ENCODE data around the gene STXBP6.

Gene STXBP6

DNA sequence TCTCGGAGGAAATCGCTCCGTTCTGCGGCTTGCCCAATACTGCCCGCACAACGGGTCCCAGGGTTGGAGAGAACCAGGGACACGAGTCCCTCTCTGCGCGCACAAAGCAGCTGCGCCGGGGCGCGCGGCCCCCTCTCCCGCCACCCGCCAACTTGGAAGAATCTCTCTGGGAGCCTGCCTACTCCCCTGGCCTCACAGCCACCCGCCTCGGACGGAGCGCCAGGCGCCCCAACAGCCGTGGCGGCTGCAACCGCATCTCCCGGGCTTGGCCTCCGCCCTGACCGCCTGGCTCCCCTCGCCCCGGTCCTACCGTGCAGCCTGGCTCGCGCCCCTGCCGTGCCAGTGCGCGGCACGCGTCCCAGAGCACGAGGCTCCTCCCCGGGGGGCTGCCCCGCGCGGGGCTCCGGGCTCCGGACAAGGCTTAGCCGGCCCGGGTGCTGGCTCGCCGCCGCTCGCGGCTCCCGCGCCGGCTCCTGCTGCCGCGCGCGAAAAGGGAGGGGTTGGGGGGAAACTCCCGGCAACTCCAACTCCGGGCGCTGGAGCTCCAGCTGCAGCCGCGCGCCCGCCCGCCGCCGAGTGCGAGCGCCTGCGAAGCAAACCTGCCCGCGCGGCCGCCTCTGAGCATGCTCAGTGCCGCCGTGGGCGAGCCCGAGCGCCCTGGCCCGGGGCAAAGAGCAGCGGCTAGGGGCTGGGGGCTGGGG is at the start of gene STXBP6:
Gene STXBP6, minus strand, starts transcription at position 580 of the 701 bp plus-strand sequence. CDS start 75,329 bp downstream, outside the sequence.
- peak; percentile 23 to 47 for DNase-seq

DNA sequence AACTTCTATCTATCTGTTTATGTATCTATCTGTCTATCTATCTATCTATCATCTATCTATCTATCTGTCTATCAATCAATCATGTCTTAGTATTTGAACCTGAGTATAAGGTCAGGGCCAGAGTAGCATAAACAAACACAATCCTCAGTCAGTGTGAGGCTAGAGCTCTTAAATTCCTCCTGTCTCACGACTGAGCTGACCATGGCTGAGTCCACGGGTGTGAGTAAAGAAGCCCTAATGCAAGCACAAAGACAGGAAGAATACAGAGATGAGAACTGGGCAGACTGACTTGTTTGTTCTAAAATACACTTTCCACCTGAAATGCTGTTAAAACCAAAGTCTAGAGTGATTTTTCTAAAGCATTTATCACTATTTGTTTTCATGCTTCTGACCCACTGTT is 47.2 kb upstream of the STXBP6 start:
- DNase-seq: no peak

DNA sequence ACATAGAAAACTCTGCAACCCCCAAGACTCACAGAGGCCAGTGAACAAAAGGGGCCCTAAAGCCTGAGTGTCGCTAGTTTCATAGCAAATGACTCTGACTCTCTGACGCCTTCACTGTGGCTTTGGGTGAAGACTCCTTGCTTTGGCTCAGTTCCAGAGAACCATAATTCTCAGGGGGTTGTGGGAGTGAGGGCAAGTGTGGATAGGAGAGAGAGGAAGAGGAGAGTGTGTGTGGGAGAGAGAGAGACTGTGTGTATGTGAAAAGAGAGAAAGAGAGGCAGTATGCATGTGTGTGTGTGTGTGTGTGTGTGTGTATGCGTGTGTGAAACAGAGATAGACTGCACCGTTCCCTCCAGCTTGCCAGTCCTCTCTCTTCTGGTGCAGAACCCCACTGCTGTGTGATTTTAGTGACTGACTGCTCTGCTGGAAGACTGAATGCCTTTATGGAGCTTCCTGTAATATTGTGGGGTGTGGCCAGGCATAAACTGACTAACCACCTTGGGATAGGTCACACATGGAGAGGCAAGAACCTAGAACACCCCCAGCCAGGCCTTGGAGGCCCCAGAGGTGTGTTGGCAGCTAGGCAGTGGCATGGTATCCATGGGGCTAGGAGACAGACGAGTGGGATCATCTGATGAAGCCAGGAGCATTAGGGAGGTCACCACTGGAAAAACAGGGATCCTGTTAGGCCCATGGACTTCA is 45.9 kb upstream of the STXBP6 start:
- no peak for DNase-seq

DNA sequence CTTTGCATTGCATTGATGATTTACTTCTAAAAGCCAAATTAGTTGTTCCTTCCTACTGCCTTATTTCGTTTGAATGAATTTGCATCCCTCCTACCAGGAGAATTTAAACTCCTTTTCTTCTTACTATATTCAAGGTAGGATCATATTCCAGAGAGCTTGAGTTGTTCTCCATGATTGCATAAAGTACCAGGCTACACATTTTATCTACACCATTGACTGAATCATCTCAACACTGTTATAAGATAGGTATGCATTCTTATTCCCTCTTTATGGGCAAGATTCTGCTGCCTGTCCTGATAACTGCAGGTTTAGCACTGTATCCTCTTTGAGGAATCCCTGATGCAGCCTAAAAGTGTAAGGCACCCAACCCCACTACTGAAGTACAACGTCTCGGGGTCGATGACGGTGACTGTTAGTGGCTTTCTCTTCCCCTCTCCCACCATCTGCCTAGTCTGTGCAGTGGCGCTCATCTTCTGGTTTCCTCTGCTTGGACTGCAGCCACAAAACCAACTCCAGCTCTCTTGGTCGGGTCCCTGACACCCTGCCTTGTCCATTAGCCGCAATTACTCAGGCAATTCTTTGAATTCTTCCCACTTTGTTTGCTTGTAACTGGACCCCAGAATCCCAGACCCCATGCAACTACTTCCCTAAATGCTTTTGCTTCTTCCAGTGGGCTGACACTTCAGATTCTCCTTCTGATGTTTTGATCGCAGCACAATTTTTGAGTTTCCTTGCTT is 44.4 kb upstream of the STXBP6 start:
- no peak for DNase-seq

DNA sequence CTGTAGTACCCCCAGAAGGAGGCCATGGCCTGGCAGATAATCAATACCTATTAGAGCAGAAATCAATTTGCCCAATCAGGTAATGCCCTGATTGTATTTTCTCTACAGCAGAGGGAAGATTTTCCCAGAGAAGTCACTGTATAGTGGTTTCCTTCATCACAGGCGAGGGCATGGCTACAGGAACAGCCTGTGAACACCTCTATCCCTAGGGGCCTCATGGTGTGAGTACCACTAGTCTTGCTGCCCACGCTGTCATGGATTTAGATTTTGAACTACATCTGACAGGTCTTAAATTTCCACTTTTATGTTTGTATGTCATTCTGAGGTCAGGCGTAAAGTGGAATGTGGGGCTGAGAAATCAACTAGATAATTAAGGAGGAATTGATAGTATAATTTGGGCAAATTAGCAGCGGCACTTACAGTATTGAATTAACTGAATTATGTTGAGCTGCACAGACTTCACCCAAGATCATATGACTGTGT is 42.4 kb upstream of the STXBP6 start:
- no peak for DNase-seq

DNA sequence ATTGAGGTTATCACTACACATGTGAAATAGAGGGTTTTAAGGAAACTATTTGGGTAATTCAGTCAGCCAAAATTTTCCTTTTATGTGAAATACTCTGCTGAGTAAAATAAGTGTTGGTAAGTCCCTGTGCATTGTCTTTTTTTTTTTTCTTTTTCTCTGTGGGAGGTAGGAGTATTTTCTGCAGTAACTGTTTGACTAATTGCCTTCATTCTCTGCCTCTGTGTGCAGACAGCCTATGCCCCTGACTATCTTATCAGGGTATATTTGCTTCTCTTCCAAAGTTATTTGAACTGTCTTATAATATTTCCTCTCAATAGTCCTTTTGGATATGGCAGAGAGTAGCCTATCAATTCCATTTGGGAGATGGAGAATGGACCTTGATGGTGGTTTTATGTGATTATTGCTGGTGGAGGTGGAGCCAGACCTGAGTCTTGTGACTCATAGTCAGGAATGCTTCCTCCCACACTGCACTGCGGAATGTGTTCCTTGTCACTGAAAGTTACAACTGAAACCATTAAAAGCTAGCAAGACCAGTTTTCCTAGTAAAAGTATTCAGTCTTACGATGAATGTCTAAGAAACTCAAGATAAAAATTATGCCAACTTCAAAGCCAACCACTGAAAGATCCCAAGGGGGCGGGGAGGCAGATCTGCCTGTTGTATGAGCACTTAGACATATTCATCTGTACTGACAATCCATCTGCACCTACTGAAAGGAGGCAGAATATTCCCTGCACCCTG is 40.9 kb upstream of the STXBP6 start:
- no peak for DNase-seq

DNA sequence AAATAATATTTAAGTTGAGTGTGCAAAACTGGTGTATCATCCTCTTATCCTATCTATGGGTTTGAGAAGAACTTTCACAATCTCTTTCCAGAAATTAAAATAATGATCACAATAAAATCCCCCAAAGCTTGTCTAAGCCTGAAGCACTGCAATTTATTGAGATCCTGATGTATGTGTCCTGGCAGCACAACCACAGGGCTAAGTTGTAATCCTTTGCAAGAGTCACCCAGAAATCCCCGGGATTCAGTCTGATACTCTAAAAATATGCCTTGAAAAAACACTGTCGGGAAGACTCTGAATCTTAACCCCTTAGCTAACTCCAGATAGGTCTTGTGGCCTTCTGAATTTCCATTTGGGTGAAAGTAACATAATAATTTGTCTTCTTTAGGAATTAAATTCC is 40.3 kb upstream of the STXBP6 start:
- DNase-seq: no peak

DNA sequence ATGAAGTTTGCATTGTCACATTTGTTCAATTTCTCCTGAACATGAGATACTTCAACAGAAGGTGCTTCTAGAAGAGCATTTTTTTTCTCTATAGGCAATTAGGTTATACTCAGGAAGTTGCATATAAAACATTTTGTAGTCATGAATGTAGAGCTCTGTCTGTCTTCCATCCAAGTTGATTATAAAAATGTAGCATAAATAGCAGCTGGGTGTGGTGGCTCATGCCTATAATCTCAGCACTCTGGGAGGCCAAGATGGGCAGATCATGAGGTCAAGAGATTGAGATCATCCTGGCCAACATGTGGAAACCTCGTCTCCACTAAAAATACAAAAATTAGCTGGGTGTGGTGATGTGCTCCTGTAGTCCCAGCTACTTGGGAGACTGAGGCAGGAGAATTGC is 39.5 kb upstream of the STXBP6 start:
- no peak for DNase-seq

DNA sequence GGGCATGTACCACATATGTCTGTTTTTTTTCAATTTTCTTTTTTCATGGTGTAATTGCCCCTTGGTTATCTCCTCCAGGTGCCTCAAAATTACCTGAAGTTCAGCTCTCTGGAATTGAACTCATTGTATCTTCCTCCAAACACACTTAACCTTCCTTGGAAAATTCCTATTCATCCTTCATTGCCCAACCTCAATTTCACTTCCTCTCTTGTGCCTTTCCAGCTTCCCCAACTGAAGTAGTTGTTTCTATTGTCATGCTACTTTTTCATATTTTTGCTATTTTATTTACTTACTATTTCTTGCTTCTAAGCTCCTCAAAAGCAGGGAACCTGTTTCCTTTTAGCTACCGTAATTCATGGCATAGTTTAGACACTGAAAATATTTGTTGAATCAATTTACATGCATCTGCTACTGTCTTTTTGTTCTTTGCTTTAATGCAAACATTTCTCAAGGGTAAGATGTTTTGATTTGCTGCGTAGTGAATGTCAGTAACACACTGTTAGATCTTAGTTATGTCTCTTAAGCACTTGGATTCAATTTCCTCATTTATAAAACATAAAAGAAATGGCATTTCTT is 37.0 kb upstream of the STXBP6 start:
- DNase-seq: no peak

DNA sequence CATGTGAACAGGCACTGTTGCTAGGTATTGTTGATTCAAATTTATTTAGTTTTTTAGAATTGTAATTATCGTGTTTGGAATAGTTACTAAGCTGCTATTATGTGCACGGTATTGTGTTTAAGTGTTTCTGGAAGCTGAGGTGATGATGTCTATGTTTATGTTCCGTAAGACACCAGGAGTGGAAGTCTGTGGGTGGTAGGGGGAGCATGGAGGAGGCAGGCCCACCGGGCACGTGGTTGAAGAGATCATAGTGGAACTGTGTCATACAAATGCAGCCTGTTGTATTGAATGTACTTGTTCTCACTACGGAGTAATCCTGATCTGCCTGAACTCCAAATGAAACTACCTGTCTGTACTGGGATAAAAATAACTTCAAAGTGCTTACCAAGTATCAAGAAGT is 36.1 kb upstream of the STXBP6 start:
- no peak for DNase-seq

DNA sequence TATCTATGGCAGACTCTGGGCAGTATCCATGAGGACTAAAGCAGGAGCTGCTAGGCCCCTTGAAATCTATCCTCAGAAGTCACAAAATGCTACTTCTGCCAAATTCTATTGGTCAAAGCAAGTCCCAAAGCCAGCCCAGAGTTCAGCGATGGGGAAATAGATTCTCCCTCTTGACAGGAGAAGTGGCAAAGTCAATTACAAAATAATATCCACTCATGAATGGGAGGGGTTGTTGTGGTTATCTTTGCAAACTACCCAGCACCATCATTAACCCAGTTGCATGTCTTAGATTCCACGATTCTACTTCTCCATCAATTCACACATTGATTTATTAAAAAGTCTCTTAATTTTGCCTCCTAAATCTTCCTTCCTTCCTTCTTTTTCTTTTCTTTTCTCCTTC is 30.7 kb upstream of the STXBP6 start:
- no peak for DNase-seq

DNA sequence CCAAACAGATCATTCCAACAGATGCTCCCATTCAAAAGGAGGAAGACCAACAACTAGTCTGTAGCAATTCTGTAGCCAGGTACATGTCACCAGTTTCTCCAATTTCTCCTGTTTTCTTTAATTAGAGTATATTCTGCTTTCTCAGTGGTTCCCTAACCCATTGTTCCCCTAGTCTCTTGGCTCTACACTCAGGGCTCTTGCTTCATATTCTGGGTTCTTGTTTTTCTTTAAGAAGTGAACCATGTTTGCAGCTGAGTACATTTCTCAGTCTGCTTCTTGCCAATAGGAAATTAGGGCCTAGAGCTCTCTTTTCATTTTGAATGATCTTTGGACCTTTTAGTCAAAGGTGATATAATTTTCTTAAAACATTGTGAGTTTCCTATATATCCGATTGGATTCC is 29.4 kb upstream of the STXBP6 start:
- DNase-seq: no peak

DNA sequence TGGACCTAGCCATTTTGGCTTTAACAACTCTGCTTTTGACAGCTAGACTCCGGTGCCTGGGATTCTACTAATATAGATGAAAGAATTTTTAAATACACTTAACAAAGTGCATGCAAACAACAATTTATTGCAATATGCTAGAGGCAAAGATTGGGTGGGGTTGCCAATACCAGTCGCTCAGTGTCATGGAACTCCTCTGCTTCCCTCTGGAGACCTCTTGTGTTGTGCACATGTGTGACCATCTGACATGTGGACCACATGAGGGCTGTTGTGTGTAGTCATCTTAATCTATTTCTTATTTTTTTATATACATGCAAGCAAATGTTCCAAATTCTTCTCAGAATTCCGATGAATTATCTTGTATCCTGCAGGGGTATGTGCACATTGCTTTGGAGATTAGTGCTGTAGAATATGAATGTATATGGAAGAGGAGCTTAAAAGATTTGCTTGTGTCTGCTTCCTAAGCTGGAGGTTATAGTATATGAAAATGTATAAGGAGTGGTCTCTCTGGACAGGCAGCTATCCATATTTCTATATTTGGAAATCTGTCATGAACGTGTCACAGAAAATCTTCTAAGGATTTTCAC is 24.2 kb upstream of the STXBP6 start:
- no peak for DNase-seq

DNA sequence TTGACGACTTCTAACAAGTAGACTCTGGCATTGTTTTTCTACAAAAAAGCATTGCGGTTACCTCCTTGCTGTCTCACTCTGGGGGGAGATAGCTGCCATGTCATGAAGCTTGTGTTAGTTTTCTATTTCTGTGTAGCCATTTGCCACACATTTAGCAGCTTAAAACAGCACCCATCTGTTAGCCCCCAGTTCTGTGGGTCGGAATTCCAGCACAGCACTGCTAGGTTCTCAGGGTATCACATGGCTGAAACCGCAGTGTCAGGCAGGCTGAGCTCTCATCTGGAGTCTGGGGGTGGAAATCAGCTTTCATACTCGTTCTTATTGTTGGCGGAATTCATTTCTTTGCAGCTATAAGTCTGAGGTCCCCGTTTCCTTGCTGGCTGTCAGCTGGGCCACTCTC is 19.9 kb upstream of the STXBP6 start:
- DNase-seq: no peak

DNA sequence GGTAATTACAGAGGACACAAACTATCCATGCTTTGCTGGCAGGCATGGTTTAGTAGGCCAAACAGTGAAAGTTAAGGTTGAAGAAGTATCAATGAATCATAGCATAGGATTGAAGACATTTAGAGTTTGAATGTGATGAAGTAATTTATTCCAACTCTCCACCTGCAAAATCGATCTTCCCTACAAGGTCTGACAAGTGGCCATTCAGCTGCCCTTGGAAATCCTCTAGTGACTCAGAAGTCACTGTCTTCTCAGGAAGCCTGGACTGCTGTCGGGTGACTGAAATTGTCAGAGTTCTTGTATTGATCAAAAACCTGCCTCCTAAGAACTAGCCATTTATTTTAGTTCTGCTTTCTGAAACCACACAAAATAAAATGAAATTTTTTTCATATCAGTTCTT is 17.7 kb upstream of the STXBP6 start:
- no peak for DNase-seq

DNA sequence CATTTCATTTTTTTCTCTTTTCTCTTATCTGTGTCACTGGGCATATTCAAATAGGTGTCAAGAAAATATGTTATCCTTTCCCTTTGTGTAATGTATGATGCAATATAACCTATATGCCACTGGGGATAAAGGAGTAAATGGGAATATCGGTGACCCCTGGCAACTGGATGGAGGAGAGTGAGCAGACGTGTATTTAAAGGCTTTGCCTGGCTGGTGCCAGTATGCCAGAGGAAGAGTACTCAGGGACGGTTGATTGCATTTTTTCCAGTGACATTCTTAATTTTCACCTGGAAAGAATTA is 12.0 kb upstream of the STXBP6 start:
- no peak for DNase-seq

DNA sequence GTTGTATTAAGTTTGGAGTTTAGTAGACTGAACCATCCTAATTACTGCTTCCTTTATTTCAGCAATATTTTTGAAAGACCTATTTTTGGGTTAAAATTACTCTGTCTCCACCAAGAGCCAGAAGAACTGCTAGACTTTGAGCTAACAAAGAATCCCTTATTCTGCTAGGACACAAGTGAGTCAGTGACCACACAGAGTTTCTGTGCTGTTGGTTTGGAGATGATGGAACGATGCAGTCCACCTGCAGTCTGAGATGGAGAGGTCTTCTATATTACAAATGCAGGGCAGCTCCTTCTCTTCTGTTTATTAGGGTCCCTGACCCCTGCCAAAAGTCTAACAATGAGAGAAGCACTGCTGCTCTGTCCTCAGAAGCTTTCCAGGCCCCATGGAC is 6.7 kb upstream of the STXBP6 start:
- no peak for DNase-seq

DNA sequence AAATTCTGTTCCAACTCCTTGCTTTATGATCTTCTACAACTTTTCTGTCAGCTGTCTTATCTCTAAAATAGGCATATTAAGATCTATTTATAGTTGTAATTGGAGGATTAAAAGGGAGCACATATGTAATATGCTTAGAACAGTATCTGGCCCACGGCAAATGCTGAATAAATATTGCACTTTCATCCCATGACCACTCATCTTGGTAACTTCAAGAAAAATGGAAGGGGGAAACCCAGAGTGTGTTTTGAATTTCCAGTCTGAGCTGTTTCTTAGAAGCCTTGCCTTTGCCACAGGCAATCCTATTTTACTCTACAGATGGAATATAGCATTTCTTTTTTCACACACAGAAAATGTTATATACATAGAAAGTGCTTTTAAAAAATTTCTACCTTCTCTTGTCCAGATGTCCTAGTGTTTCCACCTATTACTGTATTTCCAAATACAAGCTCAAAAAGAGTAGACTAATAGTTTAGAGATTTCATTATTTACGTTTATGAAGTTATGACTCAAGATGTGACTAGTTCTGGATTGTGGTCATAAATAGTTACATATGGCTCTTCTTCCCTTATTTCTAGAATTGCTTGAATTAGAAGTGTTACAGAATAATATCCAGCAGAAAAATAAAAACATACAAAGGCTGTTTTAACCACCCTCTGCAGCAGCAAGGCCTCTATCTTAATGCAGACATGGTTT is 6.2 kb upstream of the STXBP6 start:
- no peak for DNase-seq

DNA sequence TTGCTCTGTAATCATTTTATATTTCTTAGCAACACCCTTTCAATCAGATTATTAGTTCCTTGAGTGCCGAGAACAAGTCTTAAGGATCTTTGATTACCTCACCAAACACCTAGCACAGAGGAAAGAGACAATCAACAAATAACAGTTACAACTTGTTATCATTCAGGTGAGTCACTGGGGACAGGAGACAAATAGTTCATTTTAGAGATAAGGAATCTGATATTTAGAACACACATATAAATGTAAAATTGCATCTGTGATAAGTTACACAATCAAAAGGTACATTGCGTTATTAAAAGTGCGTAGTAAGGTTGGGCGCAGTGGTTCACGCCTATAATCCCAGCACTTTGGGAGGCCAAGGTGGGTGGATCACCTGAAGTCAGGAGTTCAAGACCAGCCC is 5.1 kb upstream of the STXBP6 start:
- no peak for DNase-seq

DNA sequence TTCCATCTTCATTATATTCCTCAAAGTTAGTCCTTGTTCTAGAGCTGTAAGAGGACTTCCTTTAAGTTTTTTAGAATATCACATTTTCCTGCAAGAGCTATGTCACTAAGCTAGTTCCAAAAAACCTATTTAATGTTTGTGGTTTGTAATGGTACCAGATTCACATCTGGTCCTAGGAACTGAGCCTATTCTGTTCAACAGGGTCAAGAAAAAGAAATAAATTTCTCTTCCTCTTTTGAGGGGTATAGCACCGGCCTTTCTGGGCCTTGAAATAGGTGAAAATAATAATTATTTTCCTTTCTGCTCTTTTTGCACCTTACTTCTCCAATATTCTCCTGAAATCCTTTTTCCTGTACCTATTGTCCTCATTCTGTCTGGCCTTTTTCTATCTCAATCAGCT is 3.6 kb upstream of the STXBP6 start:
- no peak for DNase-seq

DNA sequence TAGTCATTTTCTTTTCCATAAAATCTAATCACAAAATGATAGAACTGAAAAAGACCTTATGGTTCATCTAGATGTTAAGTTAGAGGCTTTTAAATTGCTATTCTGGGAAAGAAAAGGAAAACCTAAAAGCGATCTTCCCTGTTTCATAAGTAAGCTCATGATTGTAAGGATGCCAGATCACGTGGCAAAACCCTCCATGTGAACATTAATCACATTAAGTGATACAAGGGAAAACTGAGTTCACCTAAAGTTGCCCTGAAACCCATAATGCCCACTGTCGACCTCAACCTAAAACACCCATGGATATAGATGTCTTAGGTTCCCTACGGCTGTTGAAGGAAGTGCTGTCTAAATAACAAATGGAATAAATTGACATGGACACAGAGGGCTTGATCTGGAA is 3.0 kb upstream of the STXBP6 start:
- DNase-seq: no peak

DNA sequence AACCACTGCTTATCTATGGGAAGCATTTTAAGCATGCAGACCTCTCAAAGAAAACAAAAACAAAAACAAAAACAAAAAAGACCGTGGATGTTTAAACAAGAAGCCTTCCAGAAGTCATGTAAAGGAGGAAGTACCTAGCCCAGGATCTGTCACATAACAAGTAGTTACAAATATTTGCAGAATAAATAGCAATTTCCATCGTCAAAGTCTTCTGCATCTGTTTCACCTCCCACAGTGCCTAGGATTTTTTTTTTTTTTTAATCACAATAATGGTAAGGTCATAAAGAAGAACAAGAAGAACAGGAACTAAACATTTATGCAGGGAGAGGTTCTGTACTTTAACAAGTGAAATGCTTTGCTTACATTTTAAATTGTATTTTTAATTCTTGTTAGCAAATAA is 2.4 kb upstream of the STXBP6 start:
- no peak for DNase-seq
